GM12875 (cell line): ENCODE results near the gene FLVCR2.

Experiments used
- H3K4me3 ChIP-seq: one replicate; pipeline ENCODE4 v1.5.1; 2011; ENCODE audit warnings: low read depth, low read length, control low read depth
- TF ChIP-seq, protein P1 (sequence below): IDR thresholded peaks from 2 replicates; pipeline ENCODE4 v1.5.1; 2011; ENCODE audit warnings: low read depth, mild to moderate bottlenecking, control low read depth, inconsistent platforms, low read length, moderate library complexity, borderline replicate concordance; ENCODE audit not compliant: insufficient read depth

Gene FLVCR2

DNA sequence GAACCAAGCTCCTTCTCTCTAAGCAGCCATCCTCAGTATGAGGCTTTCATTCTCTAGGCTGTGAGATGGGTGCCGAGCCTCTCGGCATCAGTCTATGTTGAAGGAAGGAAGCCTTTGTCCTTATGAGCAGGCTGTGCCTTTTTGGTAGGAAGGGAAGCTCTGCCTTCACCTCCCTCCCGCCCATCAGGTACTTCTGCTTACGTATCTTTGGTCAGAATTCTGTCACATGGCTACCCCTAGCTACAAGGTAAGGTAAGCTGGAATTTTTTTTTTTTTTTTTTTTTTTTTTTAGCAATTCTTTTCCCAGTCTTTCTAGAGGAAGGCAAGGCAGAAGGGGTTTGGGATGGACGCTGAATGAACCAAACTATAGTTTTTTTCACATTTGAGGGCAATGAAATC lies 39.3 kb upstream of the FLVCR2 start:
- TF ChIP-seq, protein P1, sequence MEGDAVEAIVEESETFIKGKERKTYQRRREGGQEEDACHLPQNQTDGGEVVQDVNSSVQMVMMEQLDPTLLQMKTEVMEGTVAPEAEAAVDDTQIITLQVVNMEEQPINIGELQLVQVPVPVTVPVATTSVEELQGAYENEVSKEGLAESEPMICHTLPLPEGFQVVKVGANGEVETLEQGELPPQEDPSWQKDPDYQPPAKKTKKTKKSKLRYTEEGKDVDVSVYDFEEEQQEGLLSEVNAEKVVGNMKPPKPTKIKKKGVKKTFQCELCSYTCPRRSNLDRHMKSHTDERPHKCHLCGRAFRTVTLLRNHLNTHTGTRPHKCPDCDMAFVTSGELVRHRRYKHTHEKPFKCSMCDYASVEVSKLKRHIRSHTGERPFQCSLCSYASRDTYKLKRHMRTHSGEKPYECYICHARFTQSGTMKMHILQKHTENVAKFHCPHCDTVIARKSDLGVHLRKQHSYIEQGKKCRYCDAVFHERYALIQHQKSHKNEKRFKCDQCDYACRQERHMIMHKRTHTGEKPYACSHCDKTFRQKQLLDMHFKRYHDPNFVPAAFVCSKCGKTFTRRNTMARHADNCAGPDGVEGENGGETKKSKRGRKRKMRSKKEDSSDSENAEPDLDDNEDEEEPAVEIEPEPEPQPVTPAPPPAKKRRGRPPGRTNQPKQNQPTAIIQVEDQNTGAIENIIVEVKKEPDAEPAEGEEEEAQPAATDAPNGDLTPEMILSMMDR, result no peak
- no peak overlapping the region for H3K4me3 ChIP-seq

DNA sequence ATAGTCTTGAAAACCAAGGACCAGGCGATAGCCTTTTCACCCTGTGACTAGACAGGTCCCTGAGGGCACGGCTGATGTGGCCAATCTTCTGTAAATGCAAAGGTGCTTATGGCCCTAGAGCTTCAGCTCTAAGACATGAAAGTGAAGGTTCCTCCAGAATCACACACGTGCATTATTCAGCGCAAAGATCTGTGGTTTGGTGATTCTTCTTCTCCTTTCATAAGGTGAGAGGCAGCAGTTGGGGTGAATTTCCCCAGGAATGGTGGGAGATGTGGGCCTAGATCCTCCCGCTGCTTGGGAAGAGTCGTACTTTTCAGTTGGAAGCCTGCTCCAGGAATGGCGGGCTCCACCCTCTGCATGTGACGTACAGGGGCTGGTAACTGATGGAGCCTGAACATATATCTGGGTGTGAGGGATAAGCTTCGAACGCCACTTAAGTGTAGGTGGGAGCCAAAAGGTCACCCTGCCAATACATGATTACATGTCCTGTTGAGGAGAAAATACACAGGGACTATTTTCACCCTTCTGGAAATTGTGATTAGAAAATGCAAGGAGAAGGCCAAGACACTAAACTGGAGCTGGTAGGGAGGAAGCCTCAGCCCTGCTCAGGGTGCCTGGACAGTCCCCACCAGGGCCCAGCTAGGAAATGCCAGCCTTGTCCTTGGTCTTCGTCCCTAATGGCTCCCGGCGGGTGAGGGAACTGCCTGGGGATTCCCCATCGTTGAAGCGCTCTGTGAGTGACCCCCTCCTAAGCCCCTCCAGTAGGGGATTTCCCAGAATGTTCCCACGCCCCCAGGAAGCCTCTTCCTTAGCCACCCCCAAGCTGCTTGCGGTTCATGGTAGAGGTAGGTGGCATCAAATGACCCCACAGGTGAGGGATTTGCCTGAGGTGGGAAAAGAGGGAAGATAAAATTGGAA lies 38.6 kb upstream of the FLVCR2 start:
- H3K4me3 ChIP-seq, result no peak overlapping the region
- TF ChIP-seq, protein P1, result no peak

DNA sequence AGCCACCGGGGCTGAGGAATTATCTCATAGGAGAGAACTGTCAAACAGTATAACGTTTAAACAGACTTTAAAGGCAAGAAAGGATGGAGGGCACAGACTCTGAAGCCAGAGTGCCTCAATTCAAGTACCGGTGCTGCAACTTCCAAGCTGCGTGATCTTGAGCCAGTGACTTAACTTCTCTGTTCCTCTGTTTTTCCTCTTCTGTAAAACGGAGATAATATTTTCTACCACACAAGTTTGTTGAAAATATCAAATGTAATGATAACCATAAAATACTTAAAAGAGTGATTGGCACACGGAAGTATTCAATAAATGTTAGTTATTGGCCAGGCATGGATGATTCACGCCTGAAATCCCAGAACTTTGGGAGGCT lies 38.0 kb upstream of the FLVCR2 start:
- no peak overlapping the region for H3K4me3 ChIP-seq
- TF ChIP-seq, protein P1, result no peak

DNA sequence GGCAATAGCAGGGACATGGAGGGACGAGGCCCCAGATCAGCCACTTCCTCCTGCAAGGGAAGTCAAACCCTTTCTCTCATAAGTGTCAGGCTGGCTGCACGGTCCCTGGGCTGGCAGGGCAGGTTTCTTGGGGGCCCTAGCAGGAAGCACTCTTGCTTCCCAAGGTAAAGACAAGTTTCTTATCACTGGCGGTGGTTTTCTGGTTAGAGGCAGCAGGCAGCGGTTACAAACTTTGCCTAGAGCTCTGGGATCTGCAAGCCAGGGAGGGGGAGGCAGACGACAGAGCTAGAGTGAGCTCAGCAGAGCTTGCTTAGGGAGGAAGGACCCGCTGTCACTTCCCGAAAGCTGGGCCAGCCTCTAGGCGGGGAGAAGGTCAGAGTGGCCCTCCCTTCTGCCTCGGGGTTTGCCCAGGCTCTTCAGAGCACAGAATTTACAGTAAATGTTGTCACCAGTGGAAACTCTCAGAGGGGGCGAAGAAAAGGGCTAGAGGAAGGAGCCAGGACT lies 35.8 kb upstream of the FLVCR2 start:
- H3K4me3 ChIP-seq, result peak overlapping the region; percentile 19
- TF ChIP-seq, protein P1, result no peak

DNA sequence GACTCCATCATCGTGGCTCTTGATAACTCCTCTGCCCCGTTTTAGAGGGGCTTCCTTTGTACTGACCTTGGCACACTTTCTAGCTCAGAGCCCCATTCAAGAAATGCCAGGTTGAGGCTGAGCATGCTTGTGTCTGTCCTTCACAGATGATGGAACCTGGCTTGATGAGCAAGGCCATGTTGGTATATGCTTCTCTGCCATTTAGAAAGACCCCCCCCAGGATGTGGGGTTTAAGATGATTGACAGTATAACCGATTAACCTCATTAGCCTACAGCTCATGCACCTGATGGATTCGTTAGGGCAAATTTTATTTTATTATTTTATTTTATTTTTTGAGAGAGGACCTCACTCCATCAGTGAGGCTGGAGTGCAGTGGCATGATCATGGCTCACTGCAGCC lies 35.2 kb upstream of the FLVCR2 start:
- peak overlapping the region; percentile 19 for H3K4me3 ChIP-seq
- TF ChIP-seq, protein P1, result no peak

DNA sequence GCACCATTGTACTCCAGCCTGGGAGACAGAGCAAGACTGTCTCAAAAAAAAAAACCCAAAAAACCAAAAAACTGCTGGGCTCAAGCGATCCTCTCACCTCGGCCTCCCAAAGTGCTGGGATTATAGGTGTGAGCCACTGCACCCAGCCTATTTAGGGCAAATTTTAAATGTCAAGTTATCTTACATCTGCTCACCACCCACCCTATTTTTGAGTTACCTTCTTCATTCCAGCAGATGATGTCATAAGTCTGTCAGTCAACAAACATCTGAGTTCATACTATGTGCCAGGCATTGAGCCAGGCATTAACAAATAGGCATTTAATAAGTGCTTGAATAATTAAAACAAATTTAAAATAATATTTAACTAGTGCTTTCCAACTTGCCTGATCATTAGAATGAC lies 34.6 kb upstream of the FLVCR2 start:
- H3K4me3 ChIP-seq, result no peak overlapping the region
- TF ChIP-seq, protein P1, result no peak

DNA sequence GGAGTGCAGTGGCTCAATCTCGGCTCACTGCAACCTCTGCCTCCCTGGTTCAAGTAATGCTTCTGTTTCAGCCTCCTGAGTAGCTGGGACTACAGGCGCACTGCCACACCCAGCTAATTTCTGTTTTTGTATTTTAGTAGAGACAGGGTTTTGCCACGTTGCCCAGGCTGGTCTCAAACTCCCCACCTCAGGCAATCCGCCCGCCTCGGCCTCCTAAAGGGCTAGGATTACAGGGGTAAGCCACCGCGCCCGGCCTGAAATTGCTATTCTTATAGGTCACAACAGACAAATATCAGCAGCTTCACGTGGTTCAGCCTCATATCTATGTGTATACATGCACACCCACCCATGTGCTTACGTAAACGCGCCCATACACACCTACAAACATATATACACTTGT lies 32.5 kb upstream of the FLVCR2 start:
- no peak overlapping the region for H3K4me3 ChIP-seq
- TF ChIP-seq, protein P1, result no peak
